ELF-1 (cell line): ENCODE measurements around the gene KIAA0513.
A peak's percentile ranks its signal among the peaks of the same experiment; 100 is the strongest.

Source experiments
- DNase-seq: peaks from one replicate; pipeline ENCODE4 v3.0.0-alpha.2; 2016; ENCODE audit warnings: low read depth, low spot score

Gene KIAA0513

GRCh38 chr16:85069171-85069570 is 41.6 kb downstream of the KIAA0513 start:
- no peak for DNase-seq

- DNase-seq, result no peak
These were observed 44.7 kb downstream of the KIAA0513 start for GRCh38 chr16:85072076-85072860.

GRCh38 chr16:85072947-85073346 is 45.4 kb downstream of the KIAA0513 start:
- no peak for DNase-seq

GRCh38 chr16:85074225-85074914 is 46.8 kb downstream of the KIAA0513 start:
- DNase-seq, result no peak

- DNase-seq, result peak; percentile 73
These were observed 47.8 kb downstream of the KIAA0513 start for GRCh38 chr16:85075236-85075924.

- DNase-seq, result no peak
These were observed 49.4 kb downstream of the KIAA0513 start for GRCh38 chr16:85077039-85077438.

GRCh38 chr16:85077576-85078125 is 50.1 kb downstream of the KIAA0513 start:
- DNase-seq, result no peak

GRCh38 chr16:85078226-85078625 is 50.6 kb downstream of the KIAA0513 start:
- no peak for DNase-seq

GRCh38 chr16:85078952-85079351 is 51.4 kb downstream of the KIAA0513 start:
- no peak for DNase-seq

- no peak for DNase-seq
These were observed 52.4 kb downstream of the KIAA0513 start for GRCh38 chr16:85079785-85080570.

GRCh38 chr16:85081038-85081437 is 53.4 kb downstream of the KIAA0513 start:
- DNase-seq, result peak; percentile 87

GRCh38 chr16:85081765-85082164 is 54.2 kb downstream of the KIAA0513 start:
- DNase-seq, result peak; percentile 41

- DNase-seq, result peak; percentile 81
These were observed 54.8 kb downstream of the KIAA0513 start for GRCh38 chr16:85082173-85083050.

GRCh38 chr16:85083051-85083639 is 55.5 kb downstream of the KIAA0513 start:
- DNase-seq, result peak; percentile 76

- DNase-seq, result no peak
These were observed 57.4 kb downstream of the KIAA0513 start for GRCh38 chr16:85084841-85085510.

- no peak for DNase-seq
These were observed 58.1 kb downstream of the KIAA0513 start for GRCh38 chr16:85085721-85086120.

- DNase-seq, result peak; percentile 80
These were observed 59.0 kb downstream of the KIAA0513 start for GRCh38 chr16:85086347-85087291.

- no peak for DNase-seq
These were observed 60.4 kb downstream of the KIAA0513 start for GRCh38 chr16:85087899-85088569.
